MM.1S (cell line): ENCODE data around the gene KLRC1.
"Not testable (repeated sequence)": the region's sequence is repeated elsewhere in the genome, so short reads cannot be mapped to it uniquely, and the experiment has no call there.

ENCODE experiments used
- DNase-seq: peaks from one replicate; pipeline ENCODE4 v3.0.0-alpha.2; 2015
- H2AFZ ChIP-seq: fragments of 300-600 bp; sonication (generic); 2 replicates; pipeline ENCODE4 v1.6.0; 2016; ENCODE audit warnings: antibody characterized with exemption, low read length
- H3F3A ChIP-seq: fragments of 300-600 bp; sonication (generic); 2 replicates; pipeline ENCODE4 v1.6.1; 2016; ENCODE audit warnings: mild to moderate bottlenecking, antibody characterized with exemption, low read length, moderate library complexity, mixed read lengths; ENCODE audit not compliant: insufficient read depth
- H3K27ac ChIP-seq: fragments of 300-600 bp; sonication (generic); 2 replicates; pipeline ENCODE4 v1.5.1; 2016; ENCODE audit warnings: mild to moderate bottlenecking, low read length
- H3K27me3 ChIP-seq: fragments of 300-600 bp; sonication (generic); replicated peaks from 2 replicates; pipeline ENCODE4 v1.6.0; 2016; ENCODE audit warnings: low read length; ENCODE audit not compliant: insufficient read depth
- H3K36me3 ChIP-seq: fragments of 300-600 bp; sonication (generic); replicated peaks from 2 replicates; pipeline ENCODE4 v1.6.1; 2016; ENCODE audit warnings: mild to moderate bottlenecking, low read length, mixed read lengths; ENCODE audit not compliant: insufficient read depth
- H3K4me1 ChIP-seq: fragments of 300-600 bp; sonication (generic); 2 replicates; pipeline ENCODE4 v1.6.1; 2016; ENCODE audit warnings: low read length, mixed read lengths
- H3K4me2 ChIP-seq: fragments of 300-600 bp; sonication (generic); 2 replicates; pipeline ENCODE4 v1.6.0; 2016; ENCODE audit warnings: low read depth, low read length
- H3K4me3 ChIP-seq: fragments of 300-600 bp; sonication (generic); 2 replicates; pipeline ENCODE4 v1.5.1; 2016; ENCODE audit warnings: low read length, mixed read lengths
- H3K79me2 ChIP-seq: fragments of 300-600 bp; sonication (generic); 2 replicates; pipeline ENCODE4 v1.6.1; 2016; ENCODE audit warnings: mixed run types, low read length, mixed read lengths
- H3K9ac ChIP-seq: fragments of 300-600 bp; sonication (generic); 2 replicates; pipeline ENCODE4 v1.6.1; 2016; ENCODE audit warnings: low read length, mixed read lengths
- H3K9me2 ChIP-seq: fragments of 300-600 bp; sonication (generic); replicated peaks from 2 replicates; pipeline ENCODE4 v1.6.1; 2016; ENCODE audit warnings: mild to moderate bottlenecking, low read length, mixed read lengths; ENCODE audit not compliant: insufficient read depth
- H3K9me3 ChIP-seq: fragments of 300-600 bp; sonication (generic); replicated peaks from 2 replicates; pipeline ENCODE4 v1.6.1; 2016; ENCODE audit warnings: mild to moderate bottlenecking, low read length, mixed read lengths; ENCODE audit not compliant: insufficient read depth
- H4K20me1 ChIP-seq: fragments of 300-600 bp; sonication (generic); 2 replicates; pipeline ENCODE4 v1.6.1; 2016; ENCODE audit warnings: mild to moderate bottlenecking, low read length, moderate library complexity, mixed read lengths; ENCODE audit not compliant: insufficient read depth
- CTCF ChIP-seq: fragments of 300-600 bp; sonication (generic); IDR thresholded peaks from 2 replicates; pipeline ENCODE4 v1.5.1; 2016; ENCODE audit warnings: antibody characterized with exemption, low read length, mixed read lengths
- EZH2 ChIP-seq: fragments of 300-600 bp; sonication (generic); optimal IDR thresholded peaks from 2 replicates; pipeline ENCODE3; 2017; ENCODE audit warnings: low read depth, mild to moderate bottlenecking, antibody characterized with exemption, low read length, mixed read lengths
- EZH2phosphoT487 ChIP-seq: fragments of 300-600 bp; sonication (generic); IDR thresholded peaks from 2 replicates; pipeline ENCODE4 v1.6.1; 2018; ENCODE audit warnings: antibody characterized with exemption, low read length

Gene KLRC1

DNA sequence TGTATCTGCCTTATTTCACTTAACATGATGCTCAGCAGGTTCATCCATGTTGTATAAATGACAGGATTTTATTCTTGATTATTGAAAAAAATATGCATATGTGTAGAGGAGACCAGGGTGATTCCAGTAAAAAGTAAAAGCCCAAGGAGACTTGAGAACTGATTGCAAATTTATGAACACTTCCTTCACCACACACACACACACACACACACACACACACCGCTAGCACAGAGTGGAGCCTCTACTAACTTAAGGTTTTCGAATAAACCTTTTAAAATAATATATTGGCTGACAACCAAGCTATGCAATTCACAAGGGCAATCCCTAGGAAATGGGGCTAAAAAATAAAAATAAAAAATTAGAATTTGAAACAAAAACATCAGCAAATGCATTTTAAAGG is 55.0 kb downstream of the KLRC1 start:
- no peak for DNase-seq
- Histone ChIP-seq H3K27me3 (no peaks in the 10 kb centered on the region), H3K4me1 (no peaks in the 10 kb centered on the region), H3K36me3 (no peaks in the 10 kb centered on the region), H3F3A (no peaks in the 10 kb centered on the region), H4K20me1 (no peaks in the 10 kb centered on the region), H3K9me3 (no peaks in the 10 kb centered on the region), H3K79me2 (no peaks in the 10 kb centered on the region), H3K9me2 (no peaks in the 10 kb centered on the region), H3K4me2 (no peak overlapping the region), H3K4me3 (no peak overlapping the region), H3K27ac (no peak overlapping the region), H3K9ac (no peak overlapping the region), H2AFZ (no peak overlapping the region)
- TF ChIP-seq EZH2 (no peak), EZH2phosphoT487 (no peak), CTCF (no peak)

DNA sequence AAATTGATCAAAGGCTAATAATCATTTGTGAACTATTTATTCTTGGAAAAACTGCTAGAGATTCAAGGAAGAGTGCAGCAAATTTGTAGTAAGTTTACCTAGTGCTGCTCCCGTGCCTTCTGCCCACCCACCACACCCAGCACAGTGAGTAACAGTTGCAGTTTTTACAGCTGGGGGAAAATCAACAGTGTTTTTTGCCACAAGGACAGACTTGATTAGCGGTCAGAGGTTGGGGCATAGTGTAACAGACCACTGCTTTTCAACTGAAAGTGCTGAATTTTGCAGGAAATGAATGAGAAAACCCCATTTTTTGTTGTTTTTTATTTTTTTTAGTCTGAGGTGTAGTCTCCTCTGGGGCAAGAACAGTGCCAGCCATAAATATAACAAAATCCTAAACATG is 55.9 kb downstream of the KLRC1 start:
- Histone ChIP-seq H3K27me3 (no peaks in the 10 kb centered on the region), H3K4me2 (no peak overlapping the region), H2AFZ (no peak overlapping the region), H4K20me1 (no peaks in the 10 kb centered on the region), H3K79me2 (no peaks in the 10 kb centered on the region), H3K4me1 (no peaks in the 10 kb centered on the region), H3F3A (no peaks in the 10 kb centered on the region), H3K9me3 (no peaks in the 10 kb centered on the region), H3K4me3 (no peak overlapping the region), H3K36me3 (no peaks in the 10 kb centered on the region), H3K9me2 (no peaks in the 10 kb centered on the region), H3K9ac (no peak overlapping the region), H3K27ac (no peak overlapping the region)
- TF ChIP-seq EZH2, result no peak
- no peak for TF ChIP-seq CTCF
- no peak for TF ChIP-seq EZH2phosphoT487
- DNase-seq, result no peak

- H3K36me3 ChIP-seq, H3K27ac ChIP-seq, DNase-seq, H3K79me2 ChIP-seq, H3K9ac ChIP-seq, H3K27me3 ChIP-seq, H3K9me3 ChIP-seq, H3K4me1 ChIP-seq, H3F3A ChIP-seq, H3K4me3 ChIP-seq, H4K20me1 ChIP-seq, H3K4me2 ChIP-seq, H3K9me2 ChIP-seq, H2AFZ ChIP-seq: not testable (repeated sequence)
Observed at GRCh38 chr12:10396176-10396575, 57.0 kb downstream of the KLRC1 start.
